HG03060 (cell line): ENCODE results near the gene MKRN2OS.

Source experiments
- ATAC-seq: cut with Tn5 transposase; IDR thresholded peaks from one replicate; pipeline ENCODE4 v1.9.1; 2021; ENCODE audit warnings: low read depth, moderate number of reproducible peaks; ENCODE audit not compliant: unreplicated experiment

Gene MKRN2OS, protein sequence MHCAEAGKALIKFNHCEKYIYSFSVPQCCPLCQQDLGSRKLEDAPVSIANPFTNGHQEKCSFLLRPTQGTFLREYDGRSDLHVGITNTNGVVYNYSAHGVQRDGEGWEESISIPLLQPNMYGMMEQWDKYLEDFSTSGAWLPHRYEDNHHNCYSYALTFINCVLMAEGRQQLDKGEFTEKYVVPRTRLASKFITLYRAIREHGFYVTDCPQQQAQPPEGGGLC

DNA sequence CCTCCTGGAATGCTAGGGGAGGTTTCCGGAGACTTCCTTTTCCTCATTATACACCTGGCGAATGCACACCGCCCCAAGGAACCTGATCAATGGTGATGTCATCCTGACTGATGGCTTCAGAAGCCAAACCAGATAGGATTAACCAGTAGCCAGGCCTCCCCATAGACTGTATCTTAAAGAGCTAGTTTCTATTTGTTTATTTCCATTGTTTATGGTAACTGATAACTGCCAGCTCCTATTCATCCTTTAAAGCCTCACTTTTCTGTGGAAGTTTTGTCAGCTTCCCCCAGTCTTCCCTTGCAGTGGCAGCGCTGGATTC is at the start of gene MKRN2OS:
TSS of gene MKRN2OS (minus strand) at position 27 of the 319 bp plus-strand sequence. CDS start 35 bp downstream, outside the sequence.
- no peak for ATAC-seq

DNA sequence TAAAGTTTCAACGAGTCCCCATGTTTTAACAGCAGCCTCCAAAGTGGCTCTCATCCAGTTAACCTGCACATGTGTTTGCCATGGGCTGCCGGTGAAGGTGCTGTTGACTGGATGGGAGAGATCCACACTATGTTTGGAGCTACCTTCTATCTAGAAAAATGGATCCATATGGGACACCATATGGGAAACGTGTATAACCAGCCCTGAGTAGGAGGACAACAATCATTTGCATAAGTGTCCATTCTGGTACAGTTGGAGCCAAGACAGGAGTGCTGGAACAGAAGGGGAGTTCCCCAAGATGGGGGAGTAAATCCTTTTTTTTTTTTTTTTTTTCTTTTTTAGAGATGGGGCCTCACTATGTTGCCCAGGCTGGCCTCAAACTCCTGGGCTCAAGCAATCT is 48.2 kb upstream of the MKRN2OS start:
- ATAC-seq = no peak

DNA sequence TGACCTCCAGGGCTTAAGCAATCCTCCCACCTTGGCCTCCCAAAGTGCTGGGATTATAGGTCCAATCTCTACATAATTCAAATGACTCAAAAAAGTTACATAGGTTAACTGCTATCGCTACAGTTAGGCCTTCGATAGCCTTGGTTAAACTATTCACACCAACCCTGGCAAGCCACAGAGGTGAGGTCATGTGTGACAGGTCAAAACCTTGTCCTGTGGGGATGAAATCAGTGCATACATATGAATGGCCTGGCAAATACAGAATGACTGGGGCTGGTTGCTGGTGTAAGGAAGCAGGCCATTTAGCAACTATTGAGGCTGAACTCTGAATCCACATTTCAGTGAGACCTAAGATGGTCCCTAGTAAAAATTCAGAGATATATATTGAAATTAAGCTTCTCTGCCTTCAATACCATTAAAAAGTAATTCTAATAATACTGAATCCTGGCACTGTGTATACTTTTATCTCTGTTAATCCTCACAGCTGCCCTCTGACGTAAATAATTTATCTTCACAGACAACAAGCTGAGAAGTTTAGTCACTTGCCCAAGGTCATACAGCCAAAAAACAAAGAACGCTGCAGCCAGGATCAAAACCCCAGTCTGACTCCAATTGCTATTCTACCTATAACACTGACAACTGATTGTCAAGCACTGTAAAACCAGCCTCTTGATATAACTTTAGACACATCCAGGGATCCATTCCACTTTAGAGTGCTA is 46.9 kb upstream of the MKRN2OS start:
- ATAC-seq = no peak

DNA sequence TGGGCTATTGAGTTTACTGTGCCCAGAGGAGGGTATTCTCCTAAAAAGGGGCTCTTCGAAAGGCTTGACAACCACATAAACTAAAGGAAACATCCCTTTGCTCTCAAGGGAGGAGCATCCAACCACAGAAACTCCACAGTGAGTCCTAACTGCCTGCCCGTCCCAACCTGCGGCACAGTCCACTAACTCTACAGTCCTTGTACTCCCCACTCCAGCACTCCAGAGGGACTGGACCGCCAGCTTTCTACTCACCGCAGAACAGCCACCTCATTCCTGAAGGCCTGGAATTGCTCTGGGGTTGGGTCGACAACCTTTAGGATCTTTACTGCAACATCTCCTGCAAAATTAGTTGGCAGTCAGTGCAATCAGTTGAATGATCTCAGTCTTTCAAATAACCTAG is 46.2 kb upstream of the MKRN2OS start:
- no peak for ATAC-seq

DNA sequence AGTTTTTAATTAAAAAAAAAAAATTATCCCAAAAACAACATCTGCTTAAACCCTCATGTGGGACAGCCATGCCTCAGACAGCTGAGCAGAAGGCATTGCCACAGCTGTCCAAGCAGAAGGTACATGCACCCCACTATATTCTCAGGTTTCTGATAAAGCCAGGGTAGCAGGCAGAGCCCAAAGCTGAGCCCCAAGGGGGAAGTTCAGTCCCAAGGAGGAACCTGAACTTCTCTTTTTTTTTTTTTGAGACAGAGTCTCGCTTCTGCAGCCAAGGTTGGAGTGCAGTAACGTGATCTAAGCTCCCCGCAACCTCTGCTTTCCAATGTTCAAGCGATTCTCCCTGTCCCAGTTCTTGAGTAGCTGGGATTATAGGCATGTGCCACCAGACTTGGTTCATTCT is 44.8 kb upstream of the MKRN2OS start:
- ATAC-seq = no peak

DNA sequence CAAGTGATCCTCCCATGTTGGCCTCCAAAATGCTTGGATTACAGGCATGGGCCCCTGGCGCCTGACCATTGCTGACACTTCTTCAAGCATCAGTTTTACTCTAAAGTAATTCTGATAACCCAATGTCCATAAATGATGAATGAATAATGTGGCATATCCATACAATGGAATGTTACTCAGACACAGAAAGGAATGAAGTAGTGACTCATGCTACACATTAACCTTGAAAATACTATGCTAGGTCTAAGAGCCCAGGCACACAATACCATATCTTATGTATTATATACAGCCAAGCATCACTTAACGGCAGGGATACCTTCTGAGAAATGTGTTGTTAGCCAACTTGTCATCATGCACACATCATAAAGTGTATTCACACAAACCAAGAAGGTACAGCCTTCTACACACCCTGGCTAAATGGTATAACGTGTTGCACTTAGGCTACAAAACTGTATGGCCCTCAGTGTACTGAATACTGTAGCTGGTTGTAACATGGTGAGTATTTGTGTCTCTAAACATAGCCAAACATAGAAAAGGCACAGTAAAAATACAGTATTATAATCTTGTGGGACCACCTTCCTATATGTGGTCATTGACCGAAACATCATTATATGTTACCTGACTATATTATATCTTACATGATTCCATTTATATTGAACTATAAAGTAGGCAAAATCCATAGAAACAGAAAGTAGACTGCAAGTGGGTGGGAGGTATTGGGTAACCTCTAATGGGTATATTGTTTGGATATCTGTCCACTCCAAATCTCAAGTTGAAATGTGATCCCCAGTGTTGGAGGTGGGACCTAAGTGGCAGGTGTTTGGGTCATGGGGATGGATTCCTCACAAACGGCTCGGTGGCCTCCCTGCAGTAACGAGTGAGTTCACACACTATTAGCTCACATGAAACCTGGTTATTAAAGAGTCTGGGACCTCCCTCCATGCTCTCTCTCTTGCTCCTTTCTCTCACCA is 43.0 kb upstream of the MKRN2OS start:
- ATAC-seq = no peak

DNA sequence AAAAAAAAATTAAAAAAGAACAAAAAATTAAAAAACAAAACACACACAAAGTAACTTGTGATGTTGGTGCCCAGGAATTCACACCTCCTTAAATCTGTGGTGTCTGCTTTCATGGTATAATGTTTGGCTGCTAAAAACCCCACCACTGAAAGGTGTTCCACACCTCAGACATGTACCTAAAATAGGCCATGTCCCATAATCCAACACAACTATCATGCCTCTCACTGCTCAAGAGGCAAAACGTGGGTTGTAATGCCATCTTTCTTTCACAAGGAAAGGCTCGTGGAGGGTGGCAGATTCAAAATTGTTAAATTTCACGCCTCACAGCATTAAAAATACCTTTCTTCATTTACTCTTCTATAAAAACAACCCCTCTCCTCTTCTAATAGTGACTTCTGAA is 41.1 kb upstream of the MKRN2OS start:
- no peak for ATAC-seq

DNA sequence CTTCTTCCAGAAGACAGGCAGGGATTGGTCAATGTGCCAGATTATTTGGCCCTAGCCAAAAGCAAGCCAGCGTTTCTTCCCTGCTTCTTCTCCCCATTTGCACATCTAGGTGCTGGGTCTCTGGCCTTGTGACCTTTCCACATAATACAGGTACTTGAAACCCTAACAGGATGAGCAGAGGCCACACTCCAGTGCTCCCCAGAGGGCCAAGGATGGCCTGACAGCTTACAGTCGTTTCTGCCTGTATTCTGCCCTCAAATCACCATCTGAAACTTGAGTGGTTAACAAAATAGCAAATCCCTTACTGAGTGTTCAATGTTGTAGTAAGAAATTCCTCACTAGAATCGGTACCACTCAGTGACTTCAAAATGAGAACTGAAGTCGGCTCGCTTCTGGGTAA is 40.7 kb upstream of the MKRN2OS start:
- ATAC-seq = peak; percentile 35

DNA sequence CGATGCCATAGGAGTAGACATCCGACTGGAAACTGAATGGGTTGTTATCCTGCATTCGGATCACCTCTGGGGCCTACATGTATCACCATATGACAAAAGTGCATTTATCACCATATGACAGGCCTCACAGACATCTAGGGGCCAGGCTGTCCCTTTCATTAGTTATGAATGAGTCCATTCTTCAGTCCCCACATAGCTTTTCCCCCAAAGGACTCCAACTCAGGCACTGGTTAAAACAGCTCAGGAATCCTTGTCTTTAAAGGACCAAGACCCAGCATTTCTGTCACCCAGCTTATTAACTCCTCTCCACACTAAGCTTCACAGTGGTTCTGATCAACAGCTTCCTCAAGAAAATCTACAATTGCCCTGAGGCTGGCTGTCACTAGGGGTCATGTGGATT is 39.9 kb upstream of the MKRN2OS start:
- no peak for ATAC-seq

DNA sequence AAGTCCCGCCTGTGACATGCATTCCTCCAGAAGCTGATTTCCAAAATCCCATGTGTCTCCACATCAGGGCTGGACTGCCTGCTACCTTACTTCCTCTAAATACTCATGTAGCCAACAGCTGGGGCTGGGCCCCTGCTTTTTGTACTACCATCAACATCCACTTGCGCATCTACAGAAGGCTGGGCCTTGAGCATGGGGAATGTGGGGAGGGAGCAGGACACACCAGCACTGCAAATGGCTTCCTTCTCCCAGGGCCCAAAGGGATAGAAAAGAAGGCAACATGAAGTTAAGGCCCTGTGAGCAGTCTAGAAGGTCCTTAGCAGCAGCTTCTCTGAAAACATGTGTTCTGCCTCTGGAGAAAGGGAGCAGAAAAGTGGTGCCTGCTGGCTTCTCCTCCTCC is 38.8 kb upstream of the MKRN2OS start:
- ATAC-seq = no peak

DNA sequence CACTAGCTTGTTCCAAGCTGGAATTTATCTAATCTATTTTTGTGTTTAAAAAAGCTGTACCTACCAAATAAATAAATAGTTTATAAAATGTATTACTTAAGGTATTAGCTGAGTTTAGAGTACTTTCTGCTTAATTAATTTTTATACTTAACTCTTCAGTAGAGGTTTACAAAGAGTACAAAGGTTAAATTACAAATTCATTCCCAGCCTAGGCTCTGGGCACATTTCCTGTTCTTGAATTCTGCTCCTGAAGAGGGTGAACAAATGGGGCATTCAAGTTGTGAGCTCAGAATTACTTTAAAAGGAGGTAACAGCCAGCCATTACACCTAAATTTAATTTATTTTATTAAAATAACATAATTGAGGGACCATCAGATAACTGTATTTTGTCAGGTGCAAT is 38.0 kb upstream of the MKRN2OS start:
- ATAC-seq = no peak

DNA sequence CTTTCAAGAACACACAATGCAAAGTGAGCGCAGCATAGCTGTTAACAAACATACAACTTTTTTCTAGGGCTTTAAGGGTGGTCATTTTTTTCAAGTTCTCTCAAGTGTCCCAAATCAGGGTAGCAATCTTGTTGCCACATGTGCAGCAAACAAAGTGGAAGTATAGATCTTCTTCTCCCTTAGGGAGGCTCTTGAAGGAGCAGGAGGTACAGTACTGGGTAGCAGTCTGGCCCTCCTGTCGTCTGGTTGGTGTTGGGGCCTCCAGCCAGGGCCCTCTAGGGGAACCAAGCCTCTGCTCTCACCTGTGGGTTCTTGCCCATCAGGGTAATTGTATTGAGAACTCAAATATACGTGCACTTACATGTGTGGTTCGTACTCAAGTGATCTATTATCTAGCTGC is 37.4 kb upstream of the MKRN2OS start:
- no peak for ATAC-seq

DNA sequence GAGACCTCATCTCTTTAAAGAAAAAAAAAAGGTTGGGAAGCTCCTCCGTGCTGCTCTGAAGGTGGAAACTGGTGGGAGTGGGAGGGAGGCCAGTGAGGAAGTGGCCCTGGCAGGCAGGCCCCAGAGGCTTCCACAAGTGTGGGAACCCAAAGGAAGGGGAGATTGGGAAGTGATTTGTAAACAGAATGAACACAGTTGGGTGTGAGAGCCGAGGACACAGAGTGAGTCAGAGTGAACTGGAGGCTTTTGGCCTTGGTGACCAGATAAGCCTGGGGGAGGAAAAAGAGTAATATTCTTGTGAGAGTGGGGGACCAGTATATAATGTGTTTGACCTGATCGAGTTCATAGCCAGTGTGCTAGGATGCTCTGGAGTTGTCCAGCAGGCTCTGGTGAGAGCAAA is 34.6 kb upstream of the MKRN2OS start:
- ATAC-seq = no peak

DNA sequence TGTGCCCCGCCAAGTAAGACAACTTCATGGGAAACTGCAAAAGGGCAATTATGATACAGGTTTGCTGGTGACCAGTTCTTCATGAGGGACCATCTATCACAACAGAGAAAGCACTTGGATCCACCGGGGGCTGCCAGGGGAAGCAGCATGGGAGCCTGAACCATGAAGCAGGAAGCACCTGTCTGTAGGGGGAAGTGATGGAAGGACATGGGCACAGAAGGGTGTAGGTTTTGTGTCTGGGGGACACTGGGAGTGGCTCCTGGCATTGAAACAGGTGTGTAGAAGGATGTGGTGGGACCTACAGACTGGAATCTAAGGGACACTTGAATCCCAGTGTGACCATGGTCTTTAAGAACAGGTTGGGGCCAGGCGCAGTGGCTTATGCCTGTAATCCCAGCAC is 34.2 kb upstream of the MKRN2OS start:
- ATAC-seq = no peak

DNA sequence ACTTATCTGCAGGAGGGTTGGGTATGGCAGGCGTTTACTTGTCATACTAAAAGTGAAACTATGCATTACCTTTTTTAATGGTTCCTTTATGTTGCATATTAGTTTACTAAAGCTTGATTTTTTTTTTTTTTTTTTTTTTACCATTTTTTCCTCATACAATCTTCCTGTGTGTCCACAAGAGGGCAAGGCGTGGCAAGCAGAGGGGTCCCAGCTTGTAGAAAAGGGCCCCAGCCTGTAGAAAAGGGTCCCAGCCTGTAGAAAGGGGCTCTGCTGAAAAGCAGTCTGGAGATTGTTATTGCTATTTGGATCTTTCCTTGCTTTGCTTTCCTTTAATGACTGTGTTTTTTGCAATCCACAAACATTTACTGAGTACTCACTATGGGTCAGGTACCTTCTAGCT is 33.4 kb upstream of the MKRN2OS start:
- no peak for ATAC-seq

DNA sequence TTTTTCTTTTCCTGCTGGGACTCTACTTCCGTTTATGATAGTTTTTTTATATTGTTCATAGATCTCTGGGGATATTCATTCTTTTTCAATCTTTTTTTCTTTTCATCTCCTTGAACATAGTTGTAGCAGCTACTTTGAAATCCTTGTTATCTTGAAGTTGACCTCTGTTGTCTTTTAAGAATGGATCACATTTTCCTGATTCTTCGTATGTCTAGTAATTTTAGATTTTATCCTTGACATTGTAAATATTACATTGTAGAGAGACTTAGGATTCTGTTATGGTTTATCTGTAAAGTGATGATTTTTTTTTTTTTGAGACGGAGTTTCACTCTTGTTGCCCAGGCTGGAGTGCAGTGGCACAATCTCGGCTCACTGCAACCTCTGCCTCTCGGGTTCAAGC is 32.1 kb upstream of the MKRN2OS start:
- ATAC-seq = no peak

DNA sequence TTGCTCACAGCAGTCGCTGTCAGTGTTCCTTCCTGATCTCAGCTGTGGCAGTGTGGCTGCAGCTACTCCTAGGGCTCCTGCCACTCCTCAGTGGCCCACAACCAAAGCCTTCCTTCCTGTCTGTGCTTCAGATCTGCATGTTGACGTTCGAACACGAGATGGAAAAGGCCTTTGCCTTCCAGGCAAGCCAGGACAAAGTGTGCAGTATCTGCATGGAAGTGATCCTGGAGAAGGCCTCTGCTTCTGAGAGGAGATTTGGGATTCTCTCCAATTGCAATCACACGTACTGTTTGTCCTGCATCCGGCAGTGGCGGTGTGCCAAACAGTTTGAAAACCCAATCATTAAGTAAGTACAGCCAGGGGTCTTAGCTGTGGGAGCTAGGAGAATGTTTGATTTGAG is 29.4 kb upstream of the MKRN2OS start:
- ATAC-seq = no peak

DNA sequence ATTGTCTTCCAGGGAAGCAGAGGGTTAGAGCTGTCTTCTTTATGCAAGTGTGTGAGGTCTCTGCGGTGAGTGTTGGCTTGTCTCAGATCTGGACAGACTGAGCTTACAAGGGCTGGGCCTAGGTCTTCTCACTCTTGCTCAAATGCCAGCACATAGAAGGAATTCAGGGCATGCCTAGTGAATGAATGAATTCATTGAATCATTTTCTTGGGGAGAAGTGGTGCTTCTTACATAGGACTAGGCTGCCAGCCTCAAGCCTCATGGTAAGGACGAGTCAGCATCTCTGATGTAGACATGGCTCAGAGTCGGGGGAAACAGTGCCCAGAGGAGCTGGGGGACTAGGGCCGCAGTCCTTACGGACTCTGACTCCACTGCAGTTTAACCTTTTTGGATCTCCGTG is 28.8 kb upstream of the MKRN2OS start:
- no peak for ATAC-seq

DNA sequence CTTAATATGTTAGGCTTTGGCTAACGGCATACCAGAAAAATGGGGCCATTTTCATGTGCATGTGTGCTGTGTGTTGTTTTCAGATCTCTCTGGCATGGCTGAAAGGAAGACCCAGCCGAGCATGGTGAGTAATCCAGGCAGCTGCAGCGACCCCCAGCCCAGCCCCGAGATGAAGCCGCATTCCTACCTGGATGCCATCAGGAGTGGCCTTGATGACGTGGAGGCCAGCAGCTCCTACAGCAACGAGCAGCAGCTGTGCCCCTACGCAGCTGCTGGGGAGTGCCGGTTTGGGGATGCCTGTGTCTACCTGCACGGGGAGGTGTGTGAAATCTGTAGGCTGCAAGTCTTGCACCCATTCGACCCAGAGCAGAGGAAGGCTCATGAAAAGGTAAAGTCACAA is 26.7 kb upstream of the MKRN2OS start:
- no peak for ATAC-seq

DNA sequence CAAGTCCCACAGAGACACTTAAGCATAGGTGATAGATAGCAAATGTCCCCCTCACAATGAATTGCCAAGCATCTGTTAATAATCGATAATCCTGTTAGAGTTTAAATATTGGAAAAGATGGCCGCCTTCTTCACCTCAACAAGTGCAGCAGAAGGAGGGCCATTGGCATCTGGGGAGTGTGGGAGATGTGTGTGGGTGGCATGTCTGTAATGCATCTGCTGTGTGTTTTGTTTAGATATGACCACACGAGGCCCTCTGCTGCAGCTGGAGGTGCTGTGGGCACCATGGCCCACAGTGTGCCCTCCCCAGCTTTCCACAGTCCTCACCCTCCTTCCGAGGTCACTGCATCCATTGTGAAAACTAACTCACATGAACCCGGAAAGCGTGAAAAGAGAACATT is 24.5 kb upstream of the MKRN2OS start:
- ATAC-seq = no peak

DNA sequence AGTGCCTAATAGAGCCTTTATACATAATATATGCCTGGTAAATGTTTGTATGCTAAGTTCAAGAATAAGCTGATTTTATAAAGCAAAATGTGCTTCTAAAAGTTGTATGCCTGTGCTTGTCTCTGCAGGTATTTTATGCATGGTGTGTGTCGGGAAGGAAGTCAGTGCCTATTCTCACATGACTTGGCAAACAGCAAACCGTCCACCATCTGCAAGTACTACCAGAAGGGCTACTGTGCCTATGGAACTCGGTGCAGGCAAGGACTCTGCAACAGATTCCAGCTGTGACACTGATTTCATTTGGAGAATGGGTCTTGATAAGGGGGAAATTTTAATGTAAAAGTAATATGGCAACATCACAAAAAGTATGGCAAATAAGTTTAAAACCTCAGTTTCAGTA is 23.4 kb upstream of the MKRN2OS start:
- no peak for ATAC-seq

DNA sequence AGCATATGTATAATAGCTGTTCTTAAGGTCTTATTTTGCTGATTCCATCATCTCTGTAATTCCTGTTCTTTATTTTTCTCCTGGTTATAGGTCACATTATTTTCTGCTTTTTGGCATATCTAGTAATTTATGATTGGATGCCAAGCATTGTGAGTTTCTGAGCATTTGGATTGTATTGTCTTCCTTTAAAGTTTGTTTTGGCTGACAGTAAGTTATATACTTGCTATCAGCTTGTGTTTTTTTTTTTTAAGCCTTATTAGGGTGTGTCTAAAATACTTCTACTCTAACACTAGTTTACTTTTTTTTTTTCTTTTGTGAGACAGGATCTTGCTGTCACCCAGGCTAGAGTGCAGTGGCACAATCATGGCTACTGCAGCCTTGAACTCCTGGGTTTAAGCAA is 21.7 kb upstream of the MKRN2OS start:
- no peak for ATAC-seq
